Measurements from ENCODE around the gene TAF9.
A peak's percentile ranks its signal among the peaks of the same experiment; 100 is the strongest.

Gene TAF9

GRCh38 chr5:69369340-69370121 lies at the start of gene TAF9, which contains the start of the genes AK6 and RAD17:
TAF9 (minus strand) TSS chr5:69369520; CDS start chr5:69365737, 3,783 bp downstream.
AK6 (minus strand) TSS chr5:69369520; CDS start chr5:69369490, 30 bp downstream.
RAD17 (plus strand) TSS chr5:69369818; CDS start chr5:69372209, 2,391 bp downstream.
- peak; percentile 88 for DNase-seq (ENCODE audit: low read depth)

GRCh38 chr5:69418554-69418953 lies 49.2 kb upstream of the TAF9 start:
- DNase-seq (ENCODE audit: low read depth): no peak

GRCh38 chr5:69416699-69417098 lies 47.4 kb upstream of the TAF9 start:
- DNase-seq (ENCODE audit: low read depth): no peak

- DNase-seq (ENCODE audit: low read depth): no peak
These were observed 46.9 kb upstream of the TAF9 start for GRCh38 chr5:69416180-69416579.

- no peak for DNase-seq (ENCODE audit: low read depth)
These were observed 46.3 kb upstream of the TAF9 start for GRCh38 chr5:69415584-69415958.

- peak; percentile 45 for DNase-seq (ENCODE audit: low read depth)
These were observed 45.7 kb upstream of the TAF9 start, which contains the start of gene MARVELD2 for GRCh38 chr5:69414885-69415583. MARVELD2 (plus strand) TSS chr5:69415116; CDS start chr5:69419386, 4,270 bp downstream.

GRCh38 chr5:69404659-69405330 lies 35.5 kb upstream of the TAF9 start:
- no peak for DNase-seq (ENCODE audit: low read depth)

- no peak for DNase-seq (ENCODE audit: low read depth)
These were observed 9.1 kb upstream of the TAF9 start for GRCh38 chr5:69378376-69378775.

- no peak for DNase-seq (ENCODE audit: low read depth)
These were observed 5.7 kb upstream of the TAF9 start for GRCh38 chr5:69374911-69375446.

GRCh38 chr5:69372394-69372793 lies 3.1 kb upstream of the TAF9 start:
- no peak for DNase-seq (ENCODE audit: low read depth)

GRCh38 chr5:69370335-69370734 lies 1.0 kb upstream of the TAF9 start:
- DNase-seq (ENCODE audit: low read depth): peak; percentile 5

- DNase-seq (ENCODE audit: low read depth): peak; percentile 2
These were observed 621 bp downstream of the TAF9 start for GRCh38 chr5:69368458-69369339.

GRCh38 chr5:69367697-69368279 lies 1.5 kb downstream of the TAF9 start:
- DNase-seq (ENCODE audit: low read depth): no peak

- no peak for DNase-seq (ENCODE audit: low read depth)
These were observed 4.5 kb downstream of the TAF9 start for GRCh38 chr5:69364850-69365249.

- DNase-seq (ENCODE audit: low read depth): no peak
These were observed 4.9 kb downstream of the TAF9 start for GRCh38 chr5:69364414-69364813.

- DNase-seq (ENCODE audit: low read depth): no peak
These were observed 8.9 kb downstream of the TAF9 start for GRCh38 chr5:69360442-69360841.

- DNase-seq (ENCODE audit: low read depth): no peak
These were observed 9.6 kb downstream of the TAF9 start for GRCh38 chr5:69359699-69360098.

- DNase-seq (ENCODE audit: low read depth): no peak
These were observed 18.7 kb downstream of the TAF9 start for GRCh38 chr5:69350664-69351063.

GRCh38 chr5:69343083-69343482 lies 26.2 kb downstream of the TAF9 start:
- no peak for DNase-seq (ENCODE audit: low read depth)

- no peak for DNase-seq (ENCODE audit: low read depth)
These were observed 27.7 kb downstream of the TAF9 start for GRCh38 chr5:69341520-69342161.

Measured in activated T-cell treated with anti-CD3 and anti-CD28 coated beads for 48 hours (primary cell).